Activated CD4-positive, alpha-beta T cell treated with anti-CD3 and anti-CD28 coated beads for 1 hour (primary cell): Measurements from ENCODE around the gene SGCA.

Experiments
- DNase-seq: peaks from one replicate; pipeline ENCODE4 v3.0.0-alpha.2; 2020

SGCA gene

GRCh38 chr17:50210240-50211225 is 44.7 kb downstream of the SGCA start:
- no peak for DNase-seq

- no peak for DNase-seq
Observed at GRCh38 chr17:50211249-50212120, 45.7 kb downstream of the SGCA start.

GRCh38 chr17:50212121-50212843 is 46.5 kb downstream of the SGCA start:
- DNase-seq: no peak

GRCh38 chr17:50213026-50214022 is 47.5 kb downstream of the SGCA start:
- no peak for DNase-seq

GRCh38 chr17:50214976-50215760 is 49.4 kb downstream of the SGCA start:
- DNase-seq: no peak

- no peak for DNase-seq
Observed at GRCh38 chr17:50217591-50217990, 51.8 kb downstream of the SGCA start.

GRCh38 chr17:50218071-50218759 is 52.4 kb downstream of the SGCA start:
- no peak for DNase-seq

- no peak for DNase-seq
Observed at GRCh38 chr17:50218771-50219315, 53.0 kb downstream of the SGCA start.

- no peak for DNase-seq
Observed at GRCh38 chr17:50219342-50219741, 53.5 kb downstream of the SGCA start.

- DNase-seq: no peak
Observed at GRCh38 chr17:50219939-50220465, 54.2 kb downstream of the SGCA start.

- no peak for DNase-seq
Observed at GRCh38 chr17:50220811-50221210, 55.0 kb downstream of the SGCA start.

- DNase-seq: no peak
Observed at GRCh38 chr17:50221266-50221863, 55.6 kb downstream of the SGCA start.

GRCh38 chr17:50221864-50222545 is 56.2 kb downstream of the SGCA start:
- DNase-seq: no peak

- no peak for DNase-seq
Observed at GRCh38 chr17:50222922-50223321, 57.1 kb downstream of the SGCA start.
